HG03469 (cell line): Measurements from ENCODE around the gene ATP5PO.
"Not testable (repeated sequence)": the region's sequence is repeated elsewhere in the genome, so short reads cannot be mapped to it uniquely, and the experiment has no call there.

Source experiments
- ATAC-seq: cut with Tn5 transposase; IDR thresholded peaks from one replicate; pipeline ENCODE4 v1.9.1; 2021; ENCODE audit warnings: mild to moderate bottlenecking, moderate library complexity, moderate number of reproducible peaks; ENCODE audit not compliant: unreplicated experiment

The ATP5PO gene

GRCh38 chr21:33872881-33873515, 42.6 kb downstream of the ATP5PO start:
- no peak for ATAC-seq

GRCh38 chr21:33871171-33871570, 44.4 kb downstream of the ATP5PO start:
- ATAC-seq = no peak

- no peak for ATAC-seq
These were observed 44.8 kb downstream of the ATP5PO start for GRCh38 chr21:33870768-33871167.

GRCh38 chr21:33869873-33870272, 45.7 kb downstream of the ATP5PO start:
- no peak for ATAC-seq

- not testable (repeated sequence) for ATAC-seq
These were observed 47.7 kb downstream of the ATP5PO start for GRCh38 chr21:33867868-33868267.

GRCh38 chr21:33866826-33867225, 48.8 kb downstream of the ATP5PO start:
- no peak for ATAC-seq

- ATAC-seq = no peak
These were observed 49.5 kb downstream of the ATP5PO start for GRCh38 chr21:33865996-33866575.

- ATAC-seq = no peak
These were observed 50.4 kb downstream of the ATP5PO start for GRCh38 chr21:33865176-33865575.

- ATAC-seq = no peak
These were observed 51.5 kb downstream of the ATP5PO start for GRCh38 chr21:33864150-33864549.

GRCh38 chr21:33863191-33863590, 52.4 kb downstream of the ATP5PO start:
- not testable (repeated sequence) for ATAC-seq

GRCh38 chr21:33861125-33861524, 54.5 kb downstream of the ATP5PO start:
- no peak for ATAC-seq

- ATAC-seq = no peak
These were observed 55.2 kb downstream of the ATP5PO start for GRCh38 chr21:33860332-33860879.

GRCh38 chr21:33859373-33860102, 56.1 kb downstream of the ATP5PO start:
- no peak for ATAC-seq

GRCh38 chr21:33858667-33859372, 56.8 kb downstream of the ATP5PO start:
- no peak for ATAC-seq

- ATAC-seq = no peak
These were observed 57.5 kb downstream of the ATP5PO start for GRCh38 chr21:33857846-33858666.

- ATAC-seq = no peak
These were observed 58.6 kb downstream of the ATP5PO start for GRCh38 chr21:33856893-33857527.

- no peak for ATAC-seq
These were observed 60.4 kb downstream of the ATP5PO start for GRCh38 chr21:33855190-33855589.

GRCh38 chr21:33854604-33855003, 61.0 kb downstream of the ATP5PO start:
- no peak for ATAC-seq
